IMR-90 (cell line): Measurements from ENCODE around the gene AMN. TPM values are rescaled to one million over a fixed set of nuclear protein-coding genes. Genes with fewer than 3 reads are reported as not detected.

ENCODE experiments used
- ATAC-seq: fragments of 200-7000 bp; cut with Tn5 transposase; 2 replicates; pipeline ENCODE4 v1.9.1; 2020; ENCODE audit warnings: low read depth, mild to moderate bottlenecking, moderate library complexity
- BruUV-seq: library from RNA; stranded (reverse); fragments of 400-500 nt; replicated peaks from 2 replicates; lab custom pipeline; 2021; lab: Mats Ljungman, UMichigan
- CTCF ChIA-PET: fragments of 300-600 bp; formaldehyde crosslinking; extraction: SDS; loops from one replicate; lab custom pipeline; 2021; ENCODE audit warnings: antibody characterized with exemption; lab: Yijun Ruan, JAX
- POLR2A ChIA-PET: fragments of 300-600 bp; sonication (Branson Sonifier 250); formaldehyde crosslinking; loops from one replicate; lab custom pipeline; 2022; ENCODE audit warnings: antibody characterized with exemption; ENCODE audit not compliant: unreplicated experiment; lab: Charles Lee
- DNase-seq: peaks from one replicate; pipeline ENCODE4 v3.0.0; 2013
- H2AFZ ChIP-seq: replicated peaks from 2 replicates; pipeline ENCODE3; 2013; ENCODE audit warnings: low read length, mild to moderate bottlenecking; ENCODE audit not compliant: poor library complexity
- H2AK5ac ChIP-seq: 2 replicates; pipeline ENCODE4 v1.6.1; 2013; ENCODE audit warnings: low read depth, low read length, inconsistent platforms
- H2AK9ac ChIP-seq: replicated peaks from 2 replicates; pipeline ENCODE3; 2013; ENCODE audit warnings: mild to moderate bottlenecking, low read depth, low read length, moderate library complexity; ENCODE audit not compliant: poor library complexity
- H2BK120ac ChIP-seq: 2 replicates; pipeline ENCODE4 v1.6.1; 2013; ENCODE audit warnings: low read depth, low read length, inconsistent platforms
- H2BK15ac ChIP-seq: 3 replicates; pipeline ENCODE4 v1.6.1; 2013; ENCODE audit warnings: low read depth, low read length, inconsistent platforms
- H2BK20ac ChIP-seq: 2 replicates; pipeline ENCODE4 v1.6.1; 2013; ENCODE audit warnings: low read depth, mild to moderate bottlenecking, inconsistent platforms, low read length, moderate library complexity
- H2BK5ac ChIP-seq: 2 replicates; pipeline ENCODE4 v1.6.1; 2013; ENCODE audit warnings: mild to moderate bottlenecking, low read depth, low read length, inconsistent platforms; ENCODE audit not compliant: poor library complexity, severe bottlenecking
- H3K14ac ChIP-seq: replicated peaks from 2 replicates; pipeline ENCODE4 v1.6.1; 2013; ENCODE audit warnings: low read depth, low read length, inconsistent platforms
- H3K18ac ChIP-seq: 2 replicates; pipeline ENCODE4 v1.6.1; 2013; ENCODE audit warnings: low read depth, low read length, control low read depth
- H3K23ac ChIP-seq: 2 replicates; pipeline ENCODE4 v1.6.1; 2013; ENCODE audit warnings: low read depth, low read length, inconsistent platforms
- H3K27ac ChIP-seq: 2 replicates; pipeline ENCODE4 v1.5.1; 2013; ENCODE audit warnings: mild to moderate bottlenecking, control low read depth, low read length; ENCODE audit not compliant: insufficient read depth
- H3K27me3 ChIP-seq: 2 replicates; pipeline ENCODE4 v1.6.1; 2013; ENCODE audit warnings: low read length; ENCODE audit not compliant: control insufficient read depth, insufficient read depth
- H3K36me3 ChIP-seq: 2 replicates; pipeline ENCODE4 v1.6.1; 2013; ENCODE audit warnings: low read length, mixed read lengths; ENCODE audit not compliant: control insufficient read depth, insufficient read depth
- H3K4ac ChIP-seq: 2 replicates; pipeline ENCODE4 v1.6.1; 2013; ENCODE audit warnings: low read depth, low read length, inconsistent platforms
- H3K4me1 ChIP-seq: 2 replicates; pipeline ENCODE4 v1.6.1; 2013; ENCODE audit warnings: low read length, mixed read lengths; ENCODE audit not compliant: control insufficient read depth, insufficient read depth
- H3K4me2 ChIP-seq: 2 replicates; pipeline ENCODE4 v1.6.1; 2013; ENCODE audit warnings: low read depth, mild to moderate bottlenecking, control low read depth, low read length, moderate library complexity
- H3K4me3 ChIP-seq: 2 replicates; pipeline ENCODE4 v1.5.1; 2013; ENCODE audit warnings: low read depth, mild to moderate bottlenecking, control low read depth, low read length, moderate library complexity; ENCODE audit not compliant: insufficient read depth
- H3K56ac ChIP-seq: 2 replicates; pipeline ENCODE4 v1.6.1; 2013; ENCODE audit warnings: low read length, inconsistent platforms; ENCODE audit not compliant: insufficient read depth; ENCODE audit errors: extremely low read depth
- H3K79me1 ChIP-seq, 2 experiments: 2 replicates each; pipeline ENCODE4 v1.6.1; 2013; ENCODE audit warnings: low read length in 2 of 2, inconsistent platforms in 1 of 2, low read depth in 1 of 2
- H3K9ac ChIP-seq: 2 replicates; pipeline ENCODE4 v1.6.1; 2013; ENCODE audit warnings: low read depth, low read length, control low read depth
- H3K9me1 ChIP-seq: 2 replicates; pipeline ENCODE4 v1.6.1; 2013; ENCODE audit warnings: low read length, inconsistent platforms; ENCODE audit not compliant: insufficient read depth
- H3K9me3 ChIP-seq: 2 replicates; pipeline ENCODE4 v1.6.1; 2013; ENCODE audit warnings: low read length; ENCODE audit not compliant: control insufficient read depth, insufficient read depth
- H4K20me1 ChIP-seq: 2 replicates; pipeline ENCODE4 v1.6.1; 2013; ENCODE audit warnings: low read length, inconsistent platforms; ENCODE audit not compliant: insufficient read depth
- H4K5ac ChIP-seq: 2 replicates; pipeline ENCODE4 v1.6.1; 2013; ENCODE audit warnings: mild to moderate bottlenecking, low read depth, low read length, control low read depth
- H4K8ac ChIP-seq, 2 experiments: 2 replicates each; pipeline ENCODE4 v1.6.1; 2013; ENCODE audit warnings: low read depth in 2 of 2, low read length in 2 of 2, control low read depth in 1 of 2, inconsistent platforms in 1 of 2
- H4K91ac ChIP-seq: 2 replicates; pipeline ENCODE4 v1.6.1; 2013; ENCODE audit warnings: low read depth, low read length, inconsistent platforms; ENCODE audit not compliant: insufficient read depth
- BHLHE40 ChIP-seq: fragments of 150-350 bp; IDR thresholded peaks from 2 replicates; pipeline ENCODE4 v1.6.1; 2016; ENCODE audit warnings: mild to moderate bottlenecking, low read depth, low read length
- NFE2L2 ChIP-seq: fragments of 150-350 bp; IDR thresholded peaks from 2 replicates; pipeline ENCODE4 v1.6.1; 2016; ENCODE audit warnings: low read depth, mild to moderate bottlenecking, low read length
- WGBS, 2 experiments: methylation state at CpG; one replicate each; pipeline versions ENCODE4 v1.1.5 to v1.1.7; 2013; ENCODE audit warnings: missing lambda C conversion rate in 2 of 2; ENCODE audit not compliant: insufficient read length in 1 of 2; ENCODE audit errors: extremely low coverage in 2 of 2; 5-methylcytosine and 5-hydroxymethylcytosine counted together
- dilution Hi-C: fragments of 300-500 bp; cut with HindIII; formaldehyde crosslinking; loops from one replicate; pipeline ENCODE4 v1.14.3; 2018; ENCODE audit warnings: low sequenced_read_pairs; ENCODE audit not compliant: unreplicated experiment
- in situ Hi-C: fragments of 300-500 bp; cut with MboI; formaldehyde crosslinking; loops from 3 replicates; pipeline ENCODE4 v1.14.3; 2019; ENCODE audit warnings: low sequenced_read_pairs, inconsistent platforms, mixed read lengths
- intact Hi-C: fragments of 100-400 bp; cut with micrococcal nuclease; formaldehyde crosslinking; loops from 2 replicates; pipeline ENCODE4 v1.10.0; 2022
- polyA plus RNA-seq, 3 experiments: library from polyadenylated mRNA; depleted of rRNA; stranded (reverse); fragments of >200 nt; gene quantifications; 2 replicates each; pipeline ENCODE4 v1.2.3, GENCODE V29; 2012; ENCODE audit warnings: low replicate concordance in 1 of 3
- total RNA-seq: library from RNA; depleted of rRNA; stranded (reverse); fragments of >200 nt; gene quantifications from 2 replicates; pipeline ENCODE4 v1.2.3, GENCODE V29; 2012

Gene AMN
- total and polyA plus RNA-seq, 2 of the 4 experiments (the other 2 are of a cell fraction) = under 0.01 to 0.24 TPM

DNA sequence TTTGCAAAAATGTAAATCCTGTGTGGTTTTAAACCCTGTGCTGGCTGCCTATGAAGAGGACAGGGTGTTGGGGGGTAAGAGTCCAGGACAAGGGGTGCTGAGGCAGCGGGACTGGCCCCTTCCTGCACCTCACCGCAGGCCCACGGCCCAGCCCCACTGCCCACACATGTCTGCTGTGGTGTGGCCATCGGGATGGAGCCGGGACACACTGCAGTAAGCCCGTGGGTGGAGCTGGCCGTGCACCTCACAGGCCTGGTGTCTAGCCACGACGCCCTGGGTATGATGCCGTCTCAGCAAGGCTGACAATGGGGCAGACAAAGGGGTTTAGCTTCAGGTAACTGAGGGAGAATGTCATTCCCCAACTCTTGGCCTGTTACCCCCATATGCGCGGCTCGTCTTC, 19.6 kb downstream of the AMN start:
- BruUV-seq = no TSS peak
- H3K23ac ChIP-seq = no peak overlapping the region
- H2AK5ac ChIP-seq = no peak overlapping the region
- CTCF ChIA-PET = no interaction called here
- no peak overlapping the region for H3K18ac ChIP-seq
- no peaks in the 10 kb centered on the region for H3K9me3 ChIP-seq
- intact Hi-C loops = no loop called here
- dilution Hi-C loops = no loop called here
- no peak overlapping the region for H2BK15ac ChIP-seq
- H2AFZ ChIP-seq = no peak overlapping the region
- in situ Hi-C loops = no loop called here
- no peak overlapping the region for H3K4ac ChIP-seq
- H3K14ac ChIP-seq = no peak overlapping the region
- peaks cover 81% of the 10 kb centered on the region for H3K36me3 ChIP-seq
- H3K56ac ChIP-seq = no peak overlapping the region
- no peak overlapping the region for H2BK5ac ChIP-seq
- DNase-seq = no peak
- H3K4me2 ChIP-seq = no peak overlapping the region
- no peak for ATAC-seq
- H2AK9ac ChIP-seq = peak overlapping the region; percentile 45
- no peak overlapping the region for H2BK120ac ChIP-seq
- H3K9me1 ChIP-seq = peaks cover 4% of the 10 kb centered on the region; the same call in 1 of the 2 replicates
- TF ChIP-seq NFE2L2 (no peak), BHLHE40 (no peak)
- H3K4me1 ChIP-seq = no peaks in the 10 kb centered on the region; the same call in 1 of the 2 replicates
- POLR2A ChIA-PET = no interaction called here
- H3K9ac ChIP-seq = no peak overlapping the region
- H3K27ac ChIP-seq = no peak overlapping the region
- H4K8ac ChIP-seq = no peak overlapping the region
- no peak overlapping the region for H2BK20ac ChIP-seq
- H4K20me1 ChIP-seq = peaks cover 9% of the 10 kb centered on the region
- no peak overlapping the region for H4K5ac ChIP-seq
- no peak overlapping the region for H3K4me3 ChIP-seq
- WGBS, 2 experiments = no CpG with 5 or more reads among the region's 13 CpGs
- H3K79me1 ChIP-seq = peaks cover 3 to 30% of the 10 kb centered on the region in 2 experiments
- H4K91ac ChIP-seq = no peak overlapping the region
- H3K27me3 ChIP-seq = no peaks in the 10 kb centered on the region
